Retina (tissue), 1 donor: ENCODE measurements around the gene WBP2.
"Not testable (repeated sequence)": the region's sequence is repeated elsewhere in the genome, so short reads cannot be mapped to it uniquely, and the experiment has no call there.

Experiments
- DNase-seq: peaks from one replicate; pipeline ENCODE4 v3.0.0-alpha.2; 2016

The WBP2 gene

DNA sequence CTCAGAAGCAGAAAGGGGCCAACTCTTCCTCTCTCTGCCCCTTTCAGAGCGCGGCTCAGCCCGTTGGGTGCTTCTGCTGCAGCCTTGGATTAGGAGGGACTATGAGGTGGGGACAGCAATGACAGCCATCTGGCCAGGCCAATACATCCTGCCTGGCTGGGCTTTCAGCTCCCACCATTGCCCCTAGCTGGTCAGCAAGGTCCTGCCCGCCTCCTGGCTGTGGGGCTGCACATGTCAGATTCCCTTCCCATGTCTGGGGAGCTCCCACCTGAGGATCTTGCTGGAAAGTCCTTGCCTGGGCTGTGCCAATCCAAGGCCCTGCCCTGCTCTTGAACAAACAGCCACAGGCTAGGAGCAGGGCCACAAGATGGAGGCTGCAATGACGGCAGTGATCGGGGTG lies 33.3 kb upstream of the WBP2 start:
- no peak for DNase-seq

DNA sequence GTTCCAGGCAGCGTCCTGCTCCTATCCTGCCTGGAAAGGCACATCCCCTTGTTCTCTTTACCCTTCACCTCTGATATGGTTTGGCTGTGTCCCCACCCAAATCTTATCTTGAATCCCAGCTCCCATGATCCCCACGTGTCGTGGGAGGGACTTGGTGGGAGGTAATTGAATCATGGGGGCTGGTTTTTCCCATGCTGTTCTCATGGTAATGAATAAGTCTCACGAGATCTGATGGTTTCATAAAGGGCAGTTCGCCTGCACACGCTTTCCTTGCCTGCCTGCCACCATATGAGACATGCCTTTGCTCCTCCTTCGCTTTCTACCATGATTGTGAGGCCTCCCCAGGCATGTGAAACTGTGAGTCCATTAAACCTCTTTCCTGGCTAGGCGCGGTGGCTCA lies 30.7 kb upstream of the WBP2 start:
- DNase-seq = not testable (repeated sequence)

DNA sequence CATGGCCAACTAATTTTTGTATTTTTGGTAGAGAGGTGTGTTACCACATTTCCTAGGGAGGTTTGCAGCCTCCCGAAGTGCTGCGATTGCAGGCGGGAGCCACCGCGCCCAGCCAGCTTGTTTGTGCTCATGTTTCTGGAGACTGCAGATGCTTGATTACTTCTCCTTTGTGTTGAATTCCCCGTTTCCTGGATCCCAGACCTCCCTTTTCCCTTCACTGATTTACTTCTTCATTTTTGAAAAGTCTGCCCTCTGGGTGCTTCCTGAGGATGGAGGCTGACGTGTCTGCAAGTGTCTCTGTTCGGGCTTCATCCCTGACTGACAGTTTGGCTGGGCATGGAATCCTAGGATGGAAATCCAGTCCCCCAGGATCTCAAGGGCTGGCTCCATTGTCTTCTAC lies 30.3 kb upstream of the WBP2 start:
- DNase-seq = no peak

DNA sequence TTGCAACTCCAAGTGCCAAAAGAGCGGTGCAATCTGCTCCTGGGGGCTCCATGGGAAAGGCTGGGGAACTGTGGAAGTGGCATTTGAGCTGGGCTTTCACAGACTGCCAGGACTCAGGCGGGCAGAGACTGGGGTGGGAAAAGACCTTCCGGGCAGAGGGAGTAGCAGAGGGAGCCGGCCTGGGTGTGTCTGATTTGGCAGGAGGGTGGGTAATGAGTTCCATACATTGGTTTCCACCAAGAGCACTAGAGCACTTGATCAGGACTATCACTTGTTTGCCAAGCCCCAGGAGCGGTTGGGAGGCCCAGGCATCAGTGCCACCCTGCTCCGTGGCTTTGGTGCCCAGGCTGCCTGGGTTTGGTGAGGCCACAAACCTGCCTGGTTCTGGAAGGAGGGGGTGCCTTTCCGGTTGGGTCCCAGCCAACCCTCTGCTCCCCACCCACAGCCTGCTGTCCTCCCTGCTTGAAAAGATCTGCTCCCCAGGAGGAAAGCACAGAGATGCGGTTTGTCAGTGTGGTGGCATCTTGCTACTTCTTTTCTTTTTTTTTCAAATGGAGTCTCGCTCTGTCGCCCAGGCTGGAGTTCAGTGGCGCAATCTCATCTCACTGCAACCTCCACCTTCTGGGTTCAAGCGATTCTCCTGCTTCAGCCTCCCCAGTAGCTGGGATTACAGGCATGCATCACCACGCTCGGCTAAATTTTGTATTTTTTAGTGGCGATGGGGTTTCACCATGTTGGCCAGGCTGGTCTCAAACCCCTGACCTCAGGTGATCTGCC lies 26.7 kb upstream of the WBP2 start:
- DNase-seq = no peak

DNA sequence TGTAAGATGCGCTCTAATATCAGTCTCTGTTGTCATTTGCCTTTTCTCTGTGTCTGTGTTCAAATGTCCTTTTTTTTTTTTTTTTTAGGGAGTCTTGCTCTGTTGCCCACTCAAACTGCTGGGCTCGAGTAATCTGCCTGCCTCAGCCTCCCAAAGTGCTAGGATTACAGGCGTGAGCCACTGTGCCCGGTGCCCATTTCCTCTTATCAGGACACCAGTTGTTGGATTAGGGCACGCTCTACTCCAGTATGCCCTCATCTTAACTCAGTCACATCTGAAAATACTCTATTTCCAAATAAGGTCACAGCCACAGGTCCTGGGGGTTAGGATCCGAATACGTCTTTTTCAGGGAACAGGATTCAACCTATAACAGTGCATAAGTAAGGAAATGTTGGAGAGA lies 25.1 kb upstream of the WBP2 start:
- DNase-seq = no peak

DNA sequence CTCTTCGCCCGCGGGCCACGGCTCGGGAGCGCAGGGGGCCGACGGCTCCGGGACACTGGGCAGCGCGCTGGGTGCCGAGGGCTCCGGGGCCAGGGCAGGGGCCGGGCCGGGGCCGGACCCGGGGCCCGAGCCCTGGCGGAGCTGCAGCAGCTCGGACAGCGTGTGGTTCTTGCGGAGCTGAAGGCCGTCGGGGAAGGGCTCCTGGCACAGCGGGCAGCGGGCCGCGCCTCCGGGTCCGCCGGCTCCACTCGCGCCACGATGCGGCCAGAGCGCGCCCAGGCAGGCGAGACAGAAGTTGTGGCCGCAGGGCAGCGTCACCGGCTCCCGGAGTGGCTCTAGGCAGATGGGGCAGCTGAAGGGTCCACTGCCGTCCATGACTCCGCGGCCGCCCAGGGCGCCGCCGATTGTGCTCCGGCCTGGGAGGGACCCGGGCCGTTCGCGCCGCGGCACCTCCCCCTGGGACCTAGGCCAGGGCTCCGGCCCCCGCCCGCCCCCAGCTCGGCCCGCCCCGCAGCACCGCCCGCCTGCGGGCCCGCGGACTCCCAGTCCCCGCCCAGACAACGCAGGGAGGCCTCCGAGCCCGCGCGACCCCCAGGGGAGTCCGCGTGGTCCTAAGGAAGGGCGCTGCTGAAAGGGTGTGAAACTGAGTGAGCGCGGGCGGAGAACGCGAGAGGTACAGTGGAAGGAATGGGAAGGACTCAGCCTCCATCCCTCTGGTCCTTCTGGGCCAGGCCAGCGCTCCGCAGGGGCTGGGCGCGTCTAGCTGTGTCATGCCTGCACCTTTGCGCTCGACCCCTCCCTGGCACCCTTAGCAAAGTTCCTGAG lies 23.3 kb upstream of the WBP2 start, which contains the start of gene TRIM47:
TRIM47 (minus strand) TSS at position 408 of the 825 bp plus-strand sequence; CDS start at position 375, 33 bp downstream.
- DNase-seq = peak; percentile 46

DNA sequence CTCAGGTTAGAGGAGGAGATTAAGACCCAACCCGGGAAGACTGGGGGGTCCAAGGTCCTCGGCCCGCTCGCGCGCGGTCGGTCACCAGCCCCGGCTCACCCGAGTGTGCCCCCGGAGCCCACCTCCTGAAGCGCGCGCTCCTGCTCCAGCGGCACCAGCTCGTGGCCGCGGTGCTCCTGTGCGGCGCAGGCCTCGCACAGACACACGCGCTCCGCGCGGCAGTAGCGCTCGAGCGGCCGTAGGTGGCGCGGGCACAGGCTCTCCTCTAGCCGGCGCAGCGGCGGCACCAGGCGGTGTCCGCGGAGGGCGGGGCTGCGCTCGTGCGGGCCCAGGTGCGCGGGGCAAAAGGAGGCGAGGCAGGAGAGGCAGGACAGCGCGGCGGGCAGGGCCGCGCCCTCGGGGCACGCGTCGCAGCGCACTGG lies 22.6 kb upstream of the WBP2 start:
- peak; percentile 86 for DNase-seq

DNA sequence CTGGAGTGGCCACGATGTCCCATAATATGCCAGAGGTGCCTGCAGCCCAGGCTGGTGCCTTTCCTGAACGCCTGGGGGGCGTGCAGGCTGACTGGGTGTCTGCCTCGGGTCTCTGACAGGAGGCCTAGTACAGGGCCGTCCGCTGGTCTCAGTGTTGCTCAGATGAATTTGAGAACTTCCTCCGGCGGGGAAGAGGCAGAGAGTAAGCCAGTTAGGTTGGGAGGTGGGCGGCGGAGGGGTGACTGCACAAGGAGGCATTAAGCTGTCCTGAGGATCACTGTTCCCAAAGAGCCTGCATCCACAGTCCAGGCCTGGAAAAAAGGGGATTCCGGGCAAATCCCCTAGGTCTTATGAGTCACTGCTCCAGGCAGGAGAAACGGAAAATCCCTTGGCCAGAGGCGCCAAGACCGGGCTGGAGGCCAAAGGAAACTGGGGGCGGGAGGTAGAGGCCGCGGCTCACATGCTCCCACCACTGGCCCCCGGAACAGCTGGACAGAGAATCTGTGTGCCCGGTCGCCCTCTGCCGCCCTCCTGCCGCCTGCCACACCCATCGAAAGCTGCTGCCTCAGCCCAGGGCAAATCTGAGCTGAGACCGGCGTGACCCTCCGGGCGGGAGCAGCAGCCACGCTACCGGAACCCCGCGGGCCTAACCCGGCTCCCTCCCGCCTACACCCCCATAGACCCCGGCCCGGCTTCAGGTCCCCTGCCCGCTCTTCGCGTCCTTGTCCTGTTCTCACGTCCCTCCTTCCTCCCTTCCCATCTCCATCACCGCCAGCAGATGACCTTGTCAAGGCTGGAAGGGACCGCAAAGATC lies 22.0 kb upstream of the WBP2 start:
- DNase-seq = peak; percentile 44

DNA sequence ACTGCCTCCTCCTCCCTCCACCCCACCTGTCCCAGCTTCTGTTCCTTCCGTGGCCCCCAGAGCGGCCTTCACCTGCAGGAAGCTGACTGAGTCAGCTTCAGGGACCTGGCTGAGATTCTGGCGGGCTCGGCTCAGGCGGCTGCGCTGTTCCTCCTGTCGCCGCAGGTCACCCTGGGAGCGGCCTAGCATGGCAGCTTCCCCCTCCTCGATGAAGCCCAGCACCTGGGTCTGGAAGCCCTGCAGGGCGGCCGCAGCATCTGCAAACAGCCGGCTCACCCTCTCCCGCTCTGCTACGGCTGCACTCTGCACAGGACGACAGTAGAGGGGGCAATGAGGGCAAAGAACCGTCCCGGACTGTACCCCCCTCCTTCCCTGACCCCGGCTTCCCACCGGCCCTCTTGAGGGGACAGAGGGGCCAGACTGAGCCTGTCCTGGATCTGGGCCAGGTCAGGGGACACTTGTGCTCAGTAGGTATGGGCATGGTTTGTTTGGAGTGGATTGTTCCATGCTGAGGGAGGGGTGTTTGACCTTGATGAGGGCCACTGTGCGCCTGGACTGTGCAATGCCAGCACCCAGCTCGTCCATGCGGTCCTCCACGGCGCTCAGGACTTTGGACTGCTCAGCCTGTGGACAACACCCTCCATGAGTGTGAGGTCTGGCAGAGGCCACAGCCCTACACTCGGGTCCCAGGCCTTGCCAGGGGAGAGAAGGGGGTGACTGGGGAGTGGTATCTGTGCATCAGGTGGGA lies 21.2 kb upstream of the WBP2 start:
- DNase-seq = no peak

DNA sequence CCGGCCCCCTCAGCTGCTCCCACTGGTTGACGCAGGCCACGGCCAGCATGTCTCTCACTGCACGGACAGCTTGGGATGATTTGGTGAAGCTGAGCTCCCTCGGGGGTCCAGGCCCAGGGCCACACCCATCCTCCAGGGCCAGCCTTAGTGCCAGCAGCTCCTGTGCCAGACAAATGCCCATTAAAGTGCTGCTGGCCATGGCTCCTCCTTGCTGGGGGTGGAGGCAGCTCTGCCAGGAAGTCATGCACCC lies 20.7 kb upstream of the WBP2 start:
- DNase-seq = no peak

DNA sequence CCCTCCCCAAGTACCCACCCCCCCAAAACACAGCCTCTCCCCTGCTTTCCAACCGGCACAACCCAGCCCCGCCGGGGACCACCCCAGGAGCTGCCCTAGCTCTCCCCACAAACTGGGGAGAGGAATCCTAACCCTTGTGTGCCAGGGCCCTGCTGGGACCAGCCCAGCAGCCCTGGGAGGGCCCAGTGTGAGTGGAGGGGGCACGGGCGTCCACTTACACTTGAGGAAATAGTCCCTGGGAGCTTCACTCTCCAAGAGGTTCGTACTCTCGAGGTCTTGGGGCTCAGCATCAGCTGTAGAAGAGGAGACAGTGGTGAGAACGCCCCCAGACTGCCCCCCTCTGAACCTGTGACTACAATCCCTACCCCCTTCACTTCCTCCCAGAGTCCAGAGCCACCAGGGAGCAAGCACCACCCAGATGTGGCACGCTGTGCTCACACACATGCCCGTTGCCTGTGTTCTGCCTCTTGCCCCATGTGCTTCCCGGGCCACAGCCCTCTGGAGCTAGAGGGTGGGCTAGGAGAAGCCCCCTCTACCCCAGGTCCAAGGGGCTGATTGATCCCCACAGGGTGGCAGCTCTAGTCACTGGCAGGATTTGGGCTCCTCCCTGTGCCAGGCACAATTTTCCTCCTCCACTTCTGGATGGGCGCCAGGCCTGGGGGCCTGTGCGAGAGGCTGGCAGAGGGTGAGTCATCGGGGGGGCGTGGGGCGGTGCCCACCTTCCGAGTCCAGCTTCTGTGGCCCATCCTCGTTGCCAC lies 20.2 kb upstream of the WBP2 start:
- DNase-seq = no peak

DNA sequence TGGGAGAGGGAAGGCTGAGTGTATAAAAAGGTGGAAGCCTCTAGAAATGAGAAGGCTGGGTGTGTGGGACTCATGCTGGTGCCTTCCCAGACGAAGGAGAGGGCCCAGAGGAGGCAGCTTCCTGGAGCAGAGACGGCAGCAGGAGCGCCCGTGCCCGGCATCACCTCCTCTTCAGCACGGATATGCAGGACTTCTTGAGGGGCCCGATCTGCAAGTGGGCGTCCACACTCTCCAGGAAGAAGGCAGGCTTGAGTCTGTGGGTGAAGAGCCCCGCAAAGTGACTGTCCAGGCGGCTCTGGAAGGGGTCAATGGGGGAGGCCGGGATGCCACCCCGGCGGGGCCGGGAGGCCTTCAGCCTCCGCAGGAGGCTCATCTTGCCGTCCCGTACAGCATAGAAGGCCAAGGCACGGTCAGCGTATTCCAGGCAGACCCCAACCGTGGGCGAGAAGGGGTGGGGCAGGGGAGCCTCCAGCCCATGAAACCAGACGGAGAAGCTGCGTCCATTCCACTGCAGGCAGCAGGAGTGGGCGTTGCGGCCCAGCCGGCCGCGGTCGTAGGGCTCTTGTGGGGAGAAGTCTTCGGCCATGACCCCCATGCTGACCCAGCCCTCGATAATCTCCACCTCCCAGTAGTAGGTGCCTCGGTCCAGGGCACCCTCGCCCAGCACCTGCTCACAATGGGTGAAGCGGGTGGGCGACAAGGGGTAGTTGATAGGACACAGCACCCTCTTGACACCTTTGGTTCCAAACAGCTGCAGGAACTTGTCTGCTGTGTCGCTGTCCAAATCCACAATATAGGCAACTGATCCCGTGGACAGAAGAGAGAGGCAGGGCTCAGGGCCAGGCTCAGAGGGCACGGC lies 19.4 kb upstream of the WBP2 start:
- DNase-seq = no peak

DNA sequence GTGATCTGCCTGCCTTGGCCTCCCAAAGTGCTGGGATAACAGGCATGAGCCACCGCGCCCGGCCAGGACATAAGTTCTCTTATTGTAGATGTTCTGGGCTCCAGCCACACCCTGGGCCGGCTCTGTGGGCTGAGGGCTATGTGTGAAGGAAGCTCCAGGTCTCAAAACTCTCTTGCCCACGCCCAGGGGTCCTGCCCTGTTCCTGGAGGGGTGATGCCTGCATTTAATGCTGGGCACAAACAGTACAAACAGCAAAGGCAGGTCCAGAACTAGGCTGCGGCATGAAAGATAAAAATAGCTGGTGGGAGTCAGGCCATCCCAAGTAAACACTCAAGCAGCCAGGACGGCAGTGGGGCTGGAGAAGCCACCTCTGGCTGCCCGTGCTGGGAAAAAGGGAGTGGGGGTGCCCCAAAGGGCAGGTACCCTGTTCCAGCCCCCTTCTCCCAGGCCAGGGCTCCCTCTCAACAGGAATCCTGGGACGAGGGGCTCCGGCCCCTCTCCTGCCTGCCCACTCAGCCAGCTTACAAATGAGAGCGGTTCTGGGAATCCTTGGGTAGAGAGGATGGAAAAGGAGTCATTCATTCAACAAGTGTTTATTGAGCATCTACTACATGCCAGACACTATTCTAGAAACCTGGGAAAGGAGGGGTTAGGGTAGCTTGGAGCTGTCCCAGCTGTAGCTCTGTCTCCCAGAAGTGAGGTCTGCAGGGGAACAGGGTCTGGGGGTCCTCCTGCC lies 18.6 kb upstream of the WBP2 start:
- DNase-seq = no peak

DNA sequence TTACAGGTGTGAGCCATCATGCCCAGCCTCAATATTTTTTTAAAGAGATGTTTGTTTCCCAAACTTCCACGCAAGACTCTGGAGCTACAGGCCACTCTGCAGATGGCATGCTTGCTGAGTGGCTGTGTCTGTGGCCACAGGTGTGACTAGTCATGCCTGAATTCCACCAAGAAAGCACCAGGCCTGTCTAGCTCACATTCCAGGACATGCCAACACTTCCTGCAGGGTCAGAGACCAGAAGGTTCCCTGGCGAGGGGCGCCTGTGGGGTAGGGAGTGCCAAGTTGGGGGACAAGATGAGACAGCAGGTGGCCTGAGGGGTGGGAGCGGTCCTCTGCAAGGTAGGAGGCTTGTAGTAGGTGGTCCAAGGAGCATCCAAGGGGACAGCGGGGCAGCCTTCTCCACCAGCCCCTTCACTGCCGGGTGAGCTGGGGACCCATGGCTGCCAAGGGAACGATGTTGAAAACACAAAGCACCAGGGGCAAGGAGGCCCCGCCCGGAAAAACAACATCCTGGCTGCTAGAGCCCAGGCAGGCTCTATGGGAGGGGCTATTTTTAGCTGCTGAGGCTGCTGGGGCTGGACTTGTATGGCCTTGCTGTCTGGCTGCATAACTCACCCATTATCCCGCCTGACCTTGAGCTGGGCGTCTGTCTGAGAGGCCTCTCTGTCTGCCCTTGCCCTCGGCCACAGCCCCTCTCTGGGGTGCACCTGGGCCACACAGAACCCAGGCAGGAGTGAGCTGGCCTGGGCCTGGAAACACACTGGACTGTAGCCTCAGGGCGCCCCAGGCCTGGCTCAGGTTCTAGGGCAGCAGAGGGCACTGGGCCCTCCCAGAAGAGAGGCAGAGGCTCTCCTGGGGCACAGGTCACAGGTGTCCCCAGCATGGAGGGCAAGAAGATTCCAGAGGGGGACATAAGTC lies 17.6 kb upstream of the WBP2 start:
- no peak for DNase-seq

DNA sequence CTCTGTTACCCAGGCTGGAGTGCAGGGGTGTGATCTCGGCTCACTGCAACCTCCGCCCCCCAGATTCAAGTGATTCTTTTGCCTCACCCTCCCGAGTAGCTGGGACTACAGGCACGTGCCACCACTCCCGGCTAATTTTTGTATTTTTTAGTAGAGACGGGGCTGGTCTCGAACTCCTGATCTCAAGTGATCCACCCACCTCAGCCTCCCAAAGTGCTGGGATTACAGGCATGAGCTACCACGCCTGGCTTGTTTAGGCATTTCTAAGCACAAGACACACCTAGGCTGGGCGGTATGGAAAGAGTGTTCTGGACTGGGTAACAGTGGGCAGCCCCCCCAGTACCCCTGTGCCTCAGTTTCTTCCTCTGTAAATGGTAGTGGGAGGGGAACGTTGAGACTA lies 15.1 kb upstream of the WBP2 start:
- not testable (repeated sequence) for DNase-seq

DNA sequence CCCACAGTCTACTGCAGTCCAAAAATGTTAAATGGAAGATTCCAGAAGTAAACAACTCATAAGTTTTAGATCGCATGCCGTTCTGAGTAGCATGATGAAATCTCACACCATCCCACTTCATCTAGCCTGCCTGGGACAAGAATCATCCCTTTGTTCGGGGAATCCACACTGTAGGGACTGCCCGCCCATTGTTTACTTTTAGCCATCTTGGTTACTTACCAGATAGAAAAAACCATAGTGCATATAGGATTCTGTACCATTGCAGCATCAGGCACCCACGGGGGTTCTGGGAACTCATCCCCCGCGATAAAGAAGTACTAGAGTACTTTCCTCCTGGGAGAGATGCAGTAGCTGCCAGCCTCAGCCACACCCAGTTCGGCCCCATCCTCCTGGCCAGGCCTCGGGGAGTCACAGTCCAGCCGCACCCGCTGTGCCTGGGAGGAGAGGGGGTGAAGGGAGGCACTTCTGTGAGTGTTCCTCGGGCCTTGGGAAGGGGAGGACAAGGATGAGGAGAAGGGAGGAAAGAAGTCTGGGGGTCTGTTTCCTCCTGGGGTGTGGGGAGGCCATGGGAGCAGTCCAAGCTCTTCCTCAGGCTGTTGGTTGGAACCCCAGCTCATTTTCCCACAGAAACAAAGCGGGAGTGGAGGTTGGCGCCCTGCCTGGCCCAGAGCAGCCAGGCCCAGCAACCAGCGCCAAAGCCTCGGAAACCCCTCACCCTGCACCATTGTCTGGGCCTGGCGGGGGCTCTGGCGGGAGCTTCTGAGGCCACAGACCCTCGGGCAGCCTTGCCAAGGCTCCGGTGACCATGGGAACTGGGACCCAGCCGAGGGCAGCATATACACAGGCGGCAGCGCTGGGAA lies 14.4 kb upstream of the WBP2 start:
- DNase-seq = no peak

DNA sequence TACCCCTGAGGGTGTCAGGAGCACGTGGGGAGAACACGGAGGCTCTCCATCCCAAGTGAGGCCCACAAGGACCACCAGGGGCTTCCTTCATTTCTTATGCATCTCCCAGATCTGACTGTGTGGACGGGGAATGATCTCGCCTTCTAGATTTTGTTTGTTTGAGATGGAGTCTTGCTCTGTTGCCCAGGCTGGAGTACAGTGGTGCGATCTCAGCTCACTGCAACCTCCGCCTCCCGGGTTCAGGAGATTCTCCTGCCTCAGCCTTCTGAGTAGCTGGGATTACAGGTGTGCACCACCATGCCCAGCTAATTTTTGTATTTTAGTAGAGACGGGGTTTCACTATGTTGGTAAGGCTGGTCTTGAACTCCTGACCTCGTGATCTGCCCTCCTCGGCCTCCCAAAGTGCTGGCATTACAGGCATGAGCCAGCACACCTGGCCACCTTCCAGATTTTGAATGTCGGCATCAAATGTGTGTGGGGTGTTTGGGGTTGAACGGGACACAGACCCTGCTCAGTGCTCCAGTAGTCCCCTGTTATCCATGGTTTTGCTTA lies 13.7 kb upstream of the WBP2 start:
- DNase-seq = not testable (repeated sequence)
